Stimulated activated memory B cell treated with anti-CD40 and anti-IgM and Interleukin-4, amounts not matched to agents 10 μg/mL and 1 μg/mL and 100 μg/mL, for 72 hours (primary cell): ENCODE measurements around the gene AP5B1.
A peak's percentile ranks its signal among the peaks of the same experiment; 100 is the strongest.
"Not testable (repeated sequence)": the region's sequence is repeated elsewhere in the genome, so short reads cannot be mapped to it uniquely, and the experiment has no call there.

Experiments used
- ATAC-seq: fragments of 150-1000 bp; cut with Tn5 transposase; 2 replicates; pipeline ENCODE4 v1.10.0; 2021
- H3K27ac Mint-ChIP-seq: one replicate; pipeline ENCODE4 v1.8.0; 2022; ENCODE audit warnings: mild to moderate bottlenecking, mixed read lengths
- H3K27me3 Mint-ChIP-seq: one replicate; pipeline ENCODE4 v1.8.0; 2022; ENCODE audit warnings: mixed read lengths
- H3K36me3 Mint-ChIP-seq: one replicate; pipeline ENCODE4 v1.8.0; 2022; ENCODE audit warnings: mixed read lengths
- H3K4me1 Mint-ChIP-seq: one replicate; pipeline ENCODE4 v1.8.0; 2022; ENCODE audit warnings: mixed read lengths
- H3K4me3 Mint-ChIP-seq: one replicate; pipeline ENCODE4 v1.8.0; 2022; ENCODE audit warnings: mild to moderate bottlenecking, moderate library complexity, mixed read lengths
- H3K9me3 Mint-ChIP-seq: one replicate; pipeline ENCODE4 v1.8.0; 2022; ENCODE audit warnings: mixed read lengths

AP5B1 gene

GRCh38 chr11:65770951-65771567 lies 9.7 kb downstream of the AP5B1 start:
- H3K36me3 Mint-ChIP-seq, result no peaks in the 10 kb centered on the region
- no peak overlapping the region for H3K4me3 Mint-ChIP-seq
- no peak for ATAC-seq
- peaks cover 25% of the 10 kb centered on the region for H3K4me1 Mint-ChIP-seq
- no peaks in the 10 kb centered on the region for H3K27me3 Mint-ChIP-seq
- peak overlapping the region; percentile 28 for H3K27ac Mint-ChIP-seq
- no peaks in the 10 kb centered on the region for H3K9me3 Mint-ChIP-seq

- H3K27ac Mint-ChIP-seq, H3K27me3 Mint-ChIP-seq, H3K36me3 Mint-ChIP-seq, H3K9me3 Mint-ChIP-seq, ATAC-seq, H3K4me3 Mint-ChIP-seq: not testable (repeated sequence)
- peaks cover 21% of the 10 kb centered on the region for H3K4me1 Mint-ChIP-seq
These were observed 13.0 kb downstream of the AP5B1 start for GRCh38 chr11:65767806-65768205.

GRCh38 chr11:65767406-65767805 lies 13.4 kb downstream of the AP5B1 start:
- no peaks in the 10 kb centered on the region for H3K36me3 Mint-ChIP-seq
- no peak for ATAC-seq
- no peak overlapping the region for H3K27ac Mint-ChIP-seq
- peaks cover 21% of the 10 kb centered on the region for H3K4me1 Mint-ChIP-seq
- no peaks in the 10 kb centered on the region for H3K9me3 Mint-ChIP-seq
- no peaks in the 10 kb centered on the region for H3K27me3 Mint-ChIP-seq
- no peak overlapping the region for H3K4me3 Mint-ChIP-seq

GRCh38 chr11:65766535-65766934 lies 14.2 kb downstream of the AP5B1 start:
- ATAC-seq, result no peak
- H3K4me1 Mint-ChIP-seq, result peaks cover 21% of the 10 kb centered on the region
- H3K4me3 Mint-ChIP-seq, result no peak overlapping the region
- H3K9me3 Mint-ChIP-seq, result no peaks in the 10 kb centered on the region
- H3K27me3 Mint-ChIP-seq, result no peaks in the 10 kb centered on the region
- H3K36me3 Mint-ChIP-seq, result no peaks in the 10 kb centered on the region
- H3K27ac Mint-ChIP-seq, result no peak overlapping the region

GRCh38 chr11:65764434-65764833 lies 16.3 kb downstream of the AP5B1 start:
- Mint-ChIP-seq H3K27me3 (peaks cover 6% of the 10 kb centered on the region), H3K27ac (no peak overlapping the region), H3K4me3 (no peak overlapping the region), H3K9me3 (no peaks in the 10 kb centered on the region), H3K4me1 (peaks cover 2% of the 10 kb centered on the region), H3K36me3 (no peaks in the 10 kb centered on the region)
- ATAC-seq, result no peak

- H3K4me1 Mint-ChIP-seq, H3K27ac Mint-ChIP-seq, H3K36me3 Mint-ChIP-seq, H3K9me3 Mint-ChIP-seq, ATAC-seq, H3K4me3 Mint-ChIP-seq: not testable (repeated sequence)
- peaks cover 13% of the 10 kb centered on the region for H3K27me3 Mint-ChIP-seq
These were observed 18.0 kb downstream of the AP5B1 start for GRCh38 chr11:65762816-65763215.

- not testable (repeated sequence) for H3K4me1 Mint-ChIP-seq, H3K4me3 Mint-ChIP-seq, H3K9me3 Mint-ChIP-seq, H3K36me3 Mint-ChIP-seq, ATAC-seq, H3K27ac Mint-ChIP-seq
- H3K27me3 Mint-ChIP-seq, result peaks cover 16% of the 10 kb centered on the region
These were observed 18.6 kb downstream of the AP5B1 start for GRCh38 chr11:65762169-65762568.

- Mint-ChIP-seq H3K4me3 (no peak overlapping the region), H3K27me3 (no peaks in the 10 kb centered on the region), H3K9me3 (no peaks in the 10 kb centered on the region), H3K36me3 (no peaks in the 10 kb centered on the region), H3K27ac (no peak overlapping the region), H3K4me1 (peaks cover 13% of the 10 kb centered on the region)
- ATAC-seq, result no peak
These were observed 35.7 kb downstream of the AP5B1 start for GRCh38 chr11:65745049-65745448.

- Mint-ChIP-seq H3K27ac (no peak overlapping the region), H3K27me3 (no peaks in the 10 kb centered on the region), H3K4me1 (peaks cover 13% of the 10 kb centered on the region), H3K36me3 (no peaks in the 10 kb centered on the region), H3K9me3 (no peaks in the 10 kb centered on the region), H3K4me3 (no peak overlapping the region)
- ATAC-seq, result no peak
These were observed 36.1 kb downstream of the AP5B1 start for GRCh38 chr11:65744699-65745042.

GRCh38 chr11:65744026-65744698 lies 36.6 kb downstream of the AP5B1 start:
- Mint-ChIP-seq H3K36me3 (no peaks in the 10 kb centered on the region), H3K9me3 (no peaks in the 10 kb centered on the region), H3K27ac (no peak overlapping the region), H3K27me3 (no peaks in the 10 kb centered on the region), H3K4me3 (no peak overlapping the region), H3K4me1 (peaks cover 13% of the 10 kb centered on the region)
- ATAC-seq, result no peak

GRCh38 chr11:65743681-65744025 lies 37.1 kb downstream of the AP5B1 start:
- H3K36me3 Mint-ChIP-seq, result no peaks in the 10 kb centered on the region
- H3K27ac Mint-ChIP-seq, result no peak overlapping the region
- H3K4me3 Mint-ChIP-seq, result no peak overlapping the region
- ATAC-seq, result no peak
- peaks cover 13% of the 10 kb centered on the region for H3K4me1 Mint-ChIP-seq
- H3K9me3 Mint-ChIP-seq, result no peaks in the 10 kb centered on the region
- H3K27me3 Mint-ChIP-seq, result no peaks in the 10 kb centered on the region

- H3K36me3 Mint-ChIP-seq, result no peaks in the 10 kb centered on the region
- peaks cover 13% of the 10 kb centered on the region for H3K4me1 Mint-ChIP-seq
- H3K4me3 Mint-ChIP-seq, result no peak overlapping the region
- peaks cover 2% of the 10 kb centered on the region for H3K27me3 Mint-ChIP-seq
- no peak overlapping the region for H3K27ac Mint-ChIP-seq
- H3K9me3 Mint-ChIP-seq, result no peaks in the 10 kb centered on the region
- no peak for ATAC-seq
These were observed 38.4 kb downstream of the AP5B1 start for GRCh38 chr11:65742353-65742752.

GRCh38 chr11:65741185-65741584 lies 39.6 kb downstream of the AP5B1 start:
- H3K27ac Mint-ChIP-seq, result no peak overlapping the region
- peaks cover 8% of the 10 kb centered on the region for H3K4me1 Mint-ChIP-seq
- no peak for ATAC-seq
- no peak overlapping the region for H3K4me3 Mint-ChIP-seq
- H3K9me3 Mint-ChIP-seq, result peaks cover 4% of the 10 kb centered on the region
- H3K27me3 Mint-ChIP-seq, result peaks cover 12% of the 10 kb centered on the region
- H3K36me3 Mint-ChIP-seq, result no peaks in the 10 kb centered on the region

- peaks cover 4% of the 10 kb centered on the region for H3K9me3 Mint-ChIP-seq
- peaks cover 12% of the 10 kb centered on the region for H3K27me3 Mint-ChIP-seq
- ATAC-seq, result no peak
- no peaks in the 10 kb centered on the region for H3K36me3 Mint-ChIP-seq
- no peak overlapping the region for H3K27ac Mint-ChIP-seq
- H3K4me3 Mint-ChIP-seq, result no peak overlapping the region
- H3K4me1 Mint-ChIP-seq, result no peaks in the 10 kb centered on the region
These were observed 41.8 kb downstream of the AP5B1 start for GRCh38 chr11:65739022-65739421.

- Mint-ChIP-seq H3K36me3 (no peaks in the 10 kb centered on the region), H3K9me3 (peaks cover 4% of the 10 kb centered on the region), H3K4me1 (no peaks in the 10 kb centered on the region), H3K4me3 (no peak overlapping the region), H3K27me3 (peaks cover 27% of the 10 kb centered on the region), H3K27ac (no peak overlapping the region)
- ATAC-seq, result no peak
These were observed 44.0 kb downstream of the AP5B1 start for GRCh38 chr11:65736810-65737209.

GRCh38 chr11:65735111-65735510 lies 45.7 kb downstream of the AP5B1 start:
- H3K36me3 Mint-ChIP-seq, H3K9me3 Mint-ChIP-seq, H3K27ac Mint-ChIP-seq, H3K4me1 Mint-ChIP-seq, ATAC-seq, H3K4me3 Mint-ChIP-seq: not testable (repeated sequence)
- peaks cover 31% of the 10 kb centered on the region for H3K27me3 Mint-ChIP-seq
